Stimulated activated CD4-positive, alpha-beta T cell treated with anti-CD3 and anti-CD28 coated beads, Interleukin-1b, Interleukin-23, amount 100 ng/mL, for 24 hours (primary cell): Measurements from ENCODE around the gene MYCN.

Source experiments
- DNase-seq, 4 experiments: peaks; one replicate each; pipeline ENCODE4 v3.0.0-alpha.2; 2020; ENCODE audit warnings: low read depth in 4 of 4, low spot score in 1 of 4

The MYCN gene

DNA sequence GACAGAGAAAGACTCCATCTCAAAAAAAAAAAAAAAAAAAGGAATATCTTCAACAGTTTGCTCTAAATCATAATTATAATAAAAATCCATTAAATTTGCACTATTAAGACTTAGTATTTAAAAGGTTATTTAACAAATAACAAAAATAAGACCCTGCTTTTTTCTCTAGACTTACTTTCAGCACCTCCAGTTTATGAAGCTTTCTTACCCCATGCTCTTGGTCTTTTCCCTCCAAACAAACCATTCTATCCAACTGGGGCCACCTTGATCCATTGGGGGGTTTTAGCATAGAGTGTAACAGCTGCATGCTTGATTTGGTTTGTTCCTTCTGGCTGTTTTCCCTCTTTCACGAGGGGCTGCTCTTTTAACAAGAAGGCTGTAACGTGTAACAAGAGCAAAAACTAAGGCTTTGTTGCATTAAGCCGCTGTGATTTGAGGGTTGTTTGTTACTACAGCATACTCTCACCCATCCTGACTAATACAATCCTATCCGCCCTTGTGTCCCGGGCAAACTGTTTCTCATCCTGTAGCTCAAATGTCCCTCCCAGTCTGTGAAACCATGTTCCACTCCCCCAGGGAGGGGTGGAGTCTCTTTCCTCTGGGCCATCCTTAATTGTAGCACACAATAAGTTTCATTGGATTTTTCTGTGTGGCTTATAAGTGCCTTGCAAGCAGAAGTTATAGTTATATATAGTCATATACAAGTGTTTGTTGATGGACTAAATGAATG, 9.6 kb upstream of the MYCN start:
- DNase-seq: no peak

DNA sequence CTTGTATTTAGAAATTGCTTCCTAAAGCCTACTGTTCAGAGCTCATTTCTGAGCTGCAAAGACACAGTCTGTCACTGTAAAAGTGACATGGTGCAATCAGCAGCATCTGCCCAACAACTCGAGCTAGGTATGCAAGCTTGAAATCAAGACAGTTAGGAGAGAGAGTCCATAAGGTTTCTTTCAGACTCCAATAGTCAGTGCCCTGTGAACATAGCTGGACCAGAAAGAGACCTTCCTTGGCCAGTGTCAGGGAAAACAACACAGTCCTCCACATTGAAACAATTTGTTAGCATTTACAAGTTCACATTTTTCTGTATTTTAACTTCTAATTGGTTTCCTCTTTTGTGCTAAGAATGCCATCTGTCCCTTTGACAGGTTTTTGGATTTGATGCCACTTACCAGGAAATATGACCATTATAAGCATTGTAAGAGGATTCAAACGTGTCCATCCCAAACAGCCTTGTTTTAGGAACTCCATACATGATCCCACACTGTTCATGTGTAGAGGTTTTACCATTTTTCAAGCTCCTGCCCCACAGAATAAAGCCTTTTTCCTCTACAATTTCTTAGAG, 8.9 kb upstream of the MYCN start:
- no peak for DNase-seq

DNA sequence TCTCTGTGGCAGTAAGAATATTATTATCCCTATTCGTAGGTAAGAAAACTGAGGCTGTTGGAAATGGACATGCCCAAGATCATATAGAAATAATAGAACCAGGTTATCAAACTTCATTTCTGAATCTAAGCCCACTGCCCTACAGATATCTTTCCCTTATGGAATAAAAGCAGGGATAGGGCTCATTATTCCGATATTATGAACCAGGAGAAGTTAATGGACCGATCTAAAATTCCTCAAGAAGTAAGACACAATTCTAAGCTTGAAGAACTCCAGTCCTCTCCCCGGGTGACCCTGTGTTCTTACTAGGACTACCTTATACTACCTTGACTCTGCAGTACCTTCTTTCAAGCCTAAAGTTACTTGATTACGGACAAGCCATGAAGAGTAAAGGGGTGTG, 8.4 kb upstream of the MYCN start:
- no peak for DNase-seq

DNA sequence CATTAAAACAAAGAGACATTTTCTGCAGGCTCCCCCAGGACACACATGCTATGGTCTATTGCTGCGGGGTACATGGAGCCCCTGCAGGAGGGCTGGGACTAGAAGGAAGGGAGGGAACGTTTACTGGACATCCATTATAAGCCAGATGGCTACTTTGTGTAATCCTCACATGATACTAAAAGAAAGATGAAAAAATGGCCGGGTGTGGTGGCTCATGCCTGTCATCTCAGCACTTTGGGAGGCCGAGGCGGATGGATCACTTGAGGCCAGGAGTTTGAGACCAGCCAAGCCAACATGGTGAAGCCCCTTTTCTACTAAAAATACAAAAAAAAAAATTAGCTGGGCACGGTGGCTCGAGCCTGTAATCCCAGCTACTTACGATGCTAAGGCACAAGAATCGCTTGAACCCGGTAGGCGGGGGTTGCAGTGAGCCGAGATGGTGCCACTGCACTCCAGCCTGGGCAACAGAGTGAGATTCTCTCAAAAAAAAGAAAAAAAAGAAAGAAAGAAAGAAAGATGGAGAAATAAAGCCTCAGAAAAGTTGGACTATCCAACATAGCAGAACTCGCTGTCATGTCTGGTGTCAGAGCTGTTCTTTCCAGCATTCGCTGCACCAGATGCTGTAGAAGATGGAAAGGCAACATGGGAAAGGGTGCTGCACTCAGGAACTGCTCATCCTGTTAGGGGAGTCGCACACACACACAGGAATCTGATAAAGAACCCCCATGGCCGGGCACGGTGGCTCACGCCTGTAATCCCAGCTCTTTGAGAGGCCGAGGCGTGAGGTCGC, 7.8 kb upstream of the MYCN start:
- DNase-seq: no peak

- DNase-seq: no peak
Observed at GRCh38 chr2:15933184-15933845, 7.0 kb upstream of the MYCN start.

- no peak for DNase-seq
Observed at GRCh38 chr2:15934291-15934945, 5.9 kb upstream of the MYCN start.

DNA sequence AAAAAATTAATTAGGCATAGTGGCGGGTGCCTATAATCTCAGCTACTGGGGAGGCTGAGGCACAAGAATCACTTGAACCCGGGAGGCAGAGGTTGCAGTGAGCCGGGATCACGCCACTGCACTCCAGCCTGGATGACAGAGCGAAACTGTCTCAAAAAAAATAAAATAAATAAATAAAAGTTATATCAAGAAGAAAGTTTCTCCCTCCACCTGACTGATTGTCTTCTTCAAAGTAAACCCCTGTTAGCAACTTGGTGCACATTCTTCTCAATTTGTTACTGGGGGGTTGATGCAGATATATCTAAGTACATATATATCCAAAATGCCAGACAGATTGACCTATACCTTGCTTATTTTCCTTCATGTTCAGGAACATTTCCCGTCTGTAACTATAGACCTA, 5.2 kb upstream of the MYCN start:
- DNase-seq: no peak

GRCh38 chr2:15935675-15936074, 4.7 kb upstream of the MYCN start:
- DNase-seq: no peak

DNA sequence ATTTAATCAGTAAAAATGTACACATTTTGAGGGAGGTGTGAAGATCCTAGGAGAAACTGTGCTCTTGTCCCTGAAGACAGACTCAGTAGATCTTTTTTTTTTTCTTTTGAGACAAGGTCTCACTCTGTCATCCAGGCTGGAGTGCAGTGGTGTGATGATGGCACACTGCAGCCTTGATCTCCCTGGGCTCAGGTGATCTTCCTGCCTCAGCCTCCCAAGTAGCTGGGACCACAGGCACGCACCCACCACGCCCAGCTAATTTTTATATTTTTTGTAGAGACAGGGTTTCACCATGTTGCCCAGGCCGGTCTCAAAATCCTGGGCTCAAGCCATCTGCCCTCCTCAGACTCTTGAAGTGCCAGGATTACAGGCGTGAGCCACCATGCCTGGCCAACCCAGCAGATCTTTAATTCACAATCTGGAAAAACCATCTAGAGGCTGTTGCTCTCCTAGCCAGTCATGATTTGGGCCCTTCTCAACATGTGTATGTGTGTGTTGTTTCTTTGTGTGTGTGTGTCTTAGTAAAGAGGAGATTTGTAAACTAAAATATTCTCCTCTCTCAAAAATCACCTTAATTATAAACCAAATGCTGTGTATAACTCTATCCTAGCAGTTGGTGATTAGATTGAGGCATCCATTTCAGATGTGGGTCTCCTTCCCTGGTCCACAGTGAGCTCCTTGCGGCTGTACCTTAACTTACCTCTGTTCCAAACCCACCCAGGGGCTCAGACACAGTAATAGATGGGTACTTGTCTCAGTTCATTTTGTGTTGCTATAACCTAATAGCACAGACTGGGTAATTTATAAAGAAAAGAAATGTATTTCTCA, 3.9 kb upstream of the MYCN start:
- no peak for DNase-seq

DNA sequence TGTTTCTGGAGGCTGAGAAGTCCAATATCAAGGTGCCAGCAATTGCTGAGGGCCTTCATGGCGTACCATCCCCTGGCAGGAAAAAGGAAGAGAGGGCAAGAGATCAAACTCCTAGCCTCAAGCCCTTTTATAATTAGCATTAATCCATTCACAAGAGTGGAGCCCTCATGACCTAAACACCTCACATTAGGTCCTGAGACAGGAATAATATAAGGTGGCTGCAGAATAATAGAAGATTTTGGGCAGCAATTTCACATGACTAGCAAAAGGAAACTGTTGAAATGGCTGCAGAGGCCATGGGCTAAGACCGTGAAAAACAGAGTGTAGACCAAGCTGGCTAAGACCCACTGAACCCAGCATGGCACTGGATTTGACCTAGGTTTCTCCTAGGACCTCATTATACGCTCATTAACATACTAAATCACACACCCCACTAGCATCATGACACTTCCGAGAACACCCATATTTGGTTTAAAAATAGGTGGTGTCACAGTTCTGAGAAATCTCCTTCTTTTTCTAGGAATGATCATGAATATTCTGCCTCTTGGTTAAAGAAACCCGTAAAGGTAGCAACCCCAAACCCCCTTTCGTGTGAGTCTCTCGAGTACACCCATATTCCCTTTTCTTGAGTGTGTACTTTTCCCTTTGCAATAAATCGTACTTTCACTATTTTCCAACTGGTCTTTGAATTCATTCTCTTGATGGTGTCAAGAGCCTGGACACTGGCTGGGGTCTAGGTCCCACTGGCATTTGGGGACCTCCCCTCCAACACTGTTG, 3.1 kb upstream of the MYCN start:
- DNase-seq: no peak

GRCh38 chr2:15937882-15938802, 2.2 kb upstream of the MYCN start:
- DNase-seq: no peak

DNA sequence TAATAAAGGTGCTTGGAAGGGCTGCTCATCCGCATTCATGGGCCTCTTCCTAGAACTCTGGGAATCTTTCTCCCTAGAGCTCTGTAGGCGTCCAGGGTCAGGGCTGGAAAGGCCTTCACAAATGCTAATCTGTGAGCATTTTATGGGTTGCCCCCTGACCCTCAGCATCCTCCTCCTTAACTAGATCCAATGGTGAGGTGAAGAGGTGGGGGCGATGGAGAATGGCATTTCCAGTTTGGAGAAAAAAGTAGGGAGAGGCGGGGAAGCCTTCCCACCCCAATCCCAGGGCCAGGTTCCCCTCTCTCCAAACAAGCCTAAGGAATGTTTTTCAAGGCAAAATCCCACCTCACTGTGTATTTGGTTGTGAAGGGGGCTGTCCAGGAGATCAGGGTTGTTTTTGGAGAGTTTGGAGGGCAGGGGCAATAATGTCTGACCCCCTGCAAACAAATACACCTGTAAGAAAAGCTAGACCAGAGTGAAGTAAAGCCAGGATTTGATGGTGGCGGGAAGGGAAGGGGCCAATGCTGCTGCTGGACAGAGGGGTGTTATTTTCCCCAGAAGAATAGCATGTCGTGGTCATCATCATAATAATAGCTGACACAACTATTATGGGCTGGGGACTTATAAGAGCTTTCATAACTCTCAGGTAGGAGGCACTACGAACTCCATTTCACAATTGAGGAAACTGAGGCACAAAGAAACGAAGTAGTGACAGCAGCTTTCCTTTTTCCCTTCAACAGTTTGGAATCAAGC, 1.4 kb upstream of the MYCN start:
- no peak for DNase-seq

DNA sequence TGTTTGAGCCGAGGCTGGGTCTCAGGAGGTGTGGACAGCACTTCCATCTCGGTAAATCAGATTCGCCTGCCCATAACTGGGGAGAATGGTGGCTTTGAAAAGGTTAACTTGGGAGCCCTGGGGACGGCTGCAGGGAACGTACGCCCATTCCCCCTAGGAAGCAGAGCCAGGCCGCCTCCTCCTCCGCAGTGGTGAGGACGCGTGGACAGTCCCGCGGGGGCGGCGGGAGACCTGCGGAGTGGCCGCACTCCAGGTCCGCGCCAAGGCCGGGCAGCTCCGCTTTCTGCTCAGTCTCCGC, 845 bp upstream of the MYCN start:
- DNase-seq: no peak

DNA sequence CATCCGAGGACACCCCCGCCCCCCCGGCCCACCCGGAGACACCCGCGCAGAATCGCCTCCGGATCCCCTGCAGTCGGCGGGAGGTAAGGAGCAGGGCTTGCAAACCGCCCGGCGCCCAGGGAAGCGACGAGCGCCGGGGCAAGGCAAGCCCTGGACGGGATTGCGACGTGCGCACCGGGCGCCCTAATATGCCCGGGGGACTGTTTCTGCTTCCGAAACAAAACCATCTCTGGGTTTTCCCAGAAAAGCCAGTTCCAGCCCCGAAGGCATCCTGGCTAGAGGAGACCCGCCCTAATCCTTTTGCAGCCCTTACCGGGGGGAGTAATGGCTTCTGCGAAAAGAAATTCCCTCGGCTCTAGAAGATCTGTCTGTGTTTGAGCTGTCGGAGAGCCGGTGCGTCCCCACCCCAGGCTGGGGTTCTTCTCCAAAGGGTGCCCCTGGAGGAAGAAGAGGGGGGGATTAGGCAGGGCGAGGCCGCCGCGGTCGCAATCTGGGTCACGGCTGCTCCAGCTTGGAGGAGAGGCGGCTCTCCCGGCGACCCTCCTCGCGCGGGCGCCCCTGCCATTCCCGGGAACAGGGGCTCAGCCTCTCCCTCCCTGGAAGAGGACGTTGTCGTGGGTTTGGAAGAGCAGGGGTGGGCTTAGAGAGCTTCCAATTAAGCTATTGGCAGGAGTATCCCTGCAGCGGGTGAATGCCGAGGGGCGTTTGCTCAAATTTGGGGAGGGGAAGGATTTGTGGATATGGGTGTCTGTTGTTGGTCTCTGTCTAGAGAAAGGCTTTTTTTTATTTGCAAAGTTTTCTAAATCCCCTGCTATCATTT, 521 bp downstream of the MYCN start:
- DNase-seq: no peak

DNA sequence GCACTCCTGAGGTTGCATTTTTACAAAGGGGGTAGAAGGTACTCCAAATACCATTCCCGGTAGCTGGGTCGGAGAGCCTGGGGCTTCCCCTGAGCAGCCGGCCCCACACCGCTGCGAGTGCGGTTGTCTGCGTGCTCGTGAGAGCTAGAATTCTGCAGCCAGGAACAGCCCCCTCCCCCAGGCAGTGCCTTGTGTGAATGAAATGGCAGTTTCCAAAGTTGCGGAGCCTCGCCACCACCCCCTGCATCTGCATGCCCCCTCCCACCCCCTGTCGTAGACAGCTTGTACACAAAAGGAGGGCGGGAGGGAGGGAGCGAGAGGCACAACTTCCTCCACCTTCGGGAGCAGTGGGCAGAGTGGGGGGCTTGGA, 1.1 kb downstream of the MYCN start:
- no peak for DNase-seq

GRCh38 chr2:15941871-15942710, 1.7 kb downstream of the MYCN start:
- no peak for DNase-seq
